Kidney glomerular epithelial cell (primary cell): ENCODE data around the gene RBMX2.
"Not testable (repeated sequence)": the region's sequence is repeated elsewhere in the genome, so short reads cannot be mapped to it uniquely, and the experiment has no call there.

Experiments used
- DNase-seq: peaks from one replicate; lab custom pipeline; 2025; lab: John Stamatoyannopoulos, UW

The RBMX2 gene, protein sequence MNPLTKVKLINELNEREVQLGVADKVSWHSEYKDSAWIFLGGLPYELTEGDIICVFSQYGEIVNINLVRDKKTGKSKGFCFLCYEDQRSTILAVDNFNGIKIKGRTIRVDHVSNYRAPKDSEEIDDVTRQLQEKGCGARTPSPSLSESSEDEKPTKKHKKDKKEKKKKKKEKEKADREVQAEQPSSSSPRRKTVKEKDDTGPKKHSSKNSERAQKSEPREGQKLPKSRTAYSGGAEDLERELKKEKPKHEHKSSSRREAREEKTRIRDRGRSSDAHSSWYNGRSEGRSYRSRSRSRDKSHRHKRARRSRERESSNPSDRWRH

GRCh38 chrX:130401415-130402207, at the start of gene RBMX2:
TSS of gene RBMX2 (plus strand) at chrX:130401987. CDS start at chrX:130402033, 46 bp downstream.
- peak; percentile 40 for DNase-seq

- not testable (repeated sequence) for DNase-seq
These were observed 49.7 kb upstream of the RBMX2 start for GRCh38 chrX:130352050-130352449.

DNA sequence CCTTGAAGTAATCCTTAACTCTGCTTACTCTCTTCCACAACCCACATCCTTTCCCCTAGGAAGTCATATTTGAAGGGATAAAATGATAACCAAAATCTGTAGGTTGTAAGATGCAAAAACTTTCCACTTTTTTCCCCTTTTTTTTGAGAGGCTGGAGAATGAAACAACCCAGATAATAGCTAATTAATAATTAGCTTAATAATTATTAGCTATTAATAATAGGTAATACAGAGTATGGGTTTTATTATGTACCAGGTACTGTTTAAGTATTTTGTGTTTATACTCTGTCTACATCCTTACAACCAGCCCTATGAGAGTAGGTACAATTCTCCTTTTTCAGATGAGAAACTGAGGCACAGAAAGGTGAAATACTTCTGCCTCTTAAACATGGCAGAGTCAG, 25.7 kb upstream of the RBMX2 start:
- DNase-seq, result no peak

GRCh38 chrX:130378024-130378669, 23.6 kb upstream of the RBMX2 start:
- no peak for DNase-seq

DNA sequence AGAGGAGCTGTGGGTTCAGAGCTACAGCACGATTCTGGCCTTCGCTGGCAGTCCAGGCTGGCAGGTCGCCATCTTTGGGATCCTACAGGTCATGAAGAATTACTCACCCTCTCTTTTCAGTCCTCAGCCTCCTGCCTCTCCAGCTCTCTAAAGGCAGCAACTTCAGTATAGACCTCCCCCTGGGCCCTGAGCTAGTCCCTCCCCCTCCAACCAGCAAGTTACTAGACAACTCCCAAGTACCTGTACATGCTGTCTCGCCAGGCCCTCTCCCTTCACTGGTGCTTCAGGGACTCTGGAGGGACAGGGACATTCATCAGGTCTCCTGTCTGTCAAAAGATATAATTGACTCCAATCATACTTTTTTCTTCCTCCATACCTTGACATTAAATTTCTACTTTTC, 16.3 kb upstream of the RBMX2 start, which contains the start of gene GPR119:
Gene GPR119 (minus strand): TSS at position 155 of the 400 bp plus-strand sequence. CDS start 227 bp downstream, outside the sequence.
- DNase-seq, result no peak

DNA sequence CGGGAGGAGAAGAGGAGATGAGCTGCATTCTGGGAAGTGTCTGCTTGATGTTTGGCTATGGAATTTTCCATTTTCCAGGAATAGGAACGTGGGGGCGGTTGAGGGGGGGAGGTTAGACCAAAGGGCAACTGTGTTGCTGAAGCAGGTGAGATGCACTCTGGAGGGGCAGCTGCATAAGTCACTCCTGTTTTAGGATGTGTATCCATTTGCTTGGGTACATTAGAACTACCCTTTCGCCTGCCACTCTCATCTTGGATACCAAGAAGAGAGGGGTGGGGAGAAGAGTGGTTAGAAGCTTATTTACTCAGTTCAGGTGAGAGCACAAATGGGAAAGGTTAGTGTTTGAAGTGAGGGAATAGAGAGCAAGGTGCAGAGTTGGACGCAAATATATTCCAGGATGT, 15.4 kb upstream of the RBMX2 start:
- DNase-seq, result no peak

DNA sequence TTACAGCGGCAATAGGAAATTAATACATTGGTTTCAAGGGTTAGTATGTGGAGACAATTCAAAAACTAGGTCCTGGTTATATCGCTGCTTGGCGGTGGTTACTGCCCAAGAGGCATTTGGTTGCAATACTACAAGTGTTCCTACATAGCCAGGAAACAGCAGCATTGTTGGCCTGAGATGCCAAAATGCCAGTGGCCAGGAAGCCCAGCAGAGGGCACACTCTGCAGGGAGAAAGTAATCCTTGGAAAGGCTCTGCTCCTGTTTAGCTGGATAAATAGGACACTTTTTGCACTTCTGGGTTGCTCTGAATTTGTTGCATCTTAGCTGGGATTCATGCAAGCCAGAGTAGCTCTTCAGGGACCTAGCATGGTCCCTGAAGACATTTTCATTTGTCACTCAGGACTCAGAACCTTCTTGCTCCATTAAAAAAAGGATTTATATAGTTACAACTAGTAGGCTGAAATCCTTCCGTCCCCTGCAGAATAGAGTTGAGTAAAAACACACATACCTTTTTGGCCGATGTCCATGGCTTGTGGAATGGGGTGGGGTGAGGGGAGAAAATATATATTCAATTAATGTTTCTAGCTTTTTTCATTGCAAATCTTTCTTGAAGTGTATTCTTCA, 8.2 kb upstream of the RBMX2 start:
- peak; percentile 16 for DNase-seq

- no peak for DNase-seq
These were observed 6.4 kb upstream of the RBMX2 start for GRCh38 chrX:130395341-130395740.

GRCh38 chrX:130402208-130402684, 459 bp downstream of the RBMX2 start:
- no peak for DNase-seq

DNA sequence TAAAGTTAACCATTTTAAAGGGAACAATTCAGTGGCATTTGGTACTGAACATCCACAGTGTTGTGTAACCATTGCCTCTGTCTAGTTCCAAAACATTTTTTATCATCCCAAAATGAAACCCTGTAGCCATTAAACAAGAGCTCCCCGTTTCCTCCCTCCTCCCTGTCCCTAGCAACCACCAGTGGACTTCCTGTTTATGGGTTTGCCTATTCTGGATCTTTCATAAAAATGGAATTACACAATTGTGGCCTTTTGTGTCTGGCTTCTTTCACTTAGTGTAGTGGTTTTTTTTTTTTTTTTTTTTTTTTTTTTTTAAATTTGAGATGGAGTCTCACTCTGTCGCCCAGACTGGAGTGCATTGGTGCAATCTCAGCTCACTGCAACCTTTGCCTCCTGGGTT, 11.6 kb downstream of the RBMX2 start:
- no peak for DNase-seq

DNA sequence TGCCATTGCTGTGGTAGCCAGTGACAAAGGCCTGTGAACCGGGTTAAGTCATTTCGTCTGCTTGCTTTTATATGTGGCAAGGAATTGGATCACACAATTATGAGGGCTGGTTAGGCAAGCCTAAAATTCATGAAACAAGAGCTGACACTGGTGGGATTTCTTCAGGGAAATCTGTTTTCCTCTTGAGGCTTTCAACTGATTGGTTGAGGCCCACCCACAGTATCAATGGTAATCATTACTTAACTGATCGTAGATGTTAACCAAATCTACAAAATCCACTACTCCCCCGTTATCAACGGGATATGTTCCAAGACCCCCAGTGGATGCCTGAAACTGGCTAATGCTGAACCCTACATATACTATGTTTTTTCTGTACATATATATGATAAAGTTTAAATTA, 13.0 kb downstream of the RBMX2 start:
- DNase-seq, result no peak

- DNase-seq, result no peak
These were observed 13.4 kb downstream of the RBMX2 start for GRCh38 chrX:130415201-130415600.

DNA sequence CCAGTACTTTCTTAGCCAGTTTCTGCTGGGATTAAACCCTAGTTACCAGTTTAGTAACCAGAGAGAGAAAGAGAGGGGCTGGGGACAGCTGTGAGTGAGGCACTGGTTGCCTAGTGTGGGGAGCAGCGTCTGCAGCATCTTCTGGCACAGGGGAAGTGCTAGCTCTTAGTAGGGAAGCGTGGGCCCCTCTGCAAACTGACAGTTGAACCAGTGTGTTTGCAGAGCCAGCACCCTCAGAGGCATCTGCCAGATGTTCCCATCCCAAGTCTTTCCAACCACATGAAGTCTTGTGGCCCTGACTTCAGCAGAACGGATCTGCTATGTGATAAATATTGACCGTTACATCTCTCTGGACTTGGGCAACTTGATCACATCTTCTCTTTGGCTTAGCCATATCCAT, 15.0 kb downstream of the RBMX2 start:
- DNase-seq, result no peak

GRCh38 chrX:130418066-130418465, 16.3 kb downstream of the RBMX2 start:
- no peak for DNase-seq

DNA sequence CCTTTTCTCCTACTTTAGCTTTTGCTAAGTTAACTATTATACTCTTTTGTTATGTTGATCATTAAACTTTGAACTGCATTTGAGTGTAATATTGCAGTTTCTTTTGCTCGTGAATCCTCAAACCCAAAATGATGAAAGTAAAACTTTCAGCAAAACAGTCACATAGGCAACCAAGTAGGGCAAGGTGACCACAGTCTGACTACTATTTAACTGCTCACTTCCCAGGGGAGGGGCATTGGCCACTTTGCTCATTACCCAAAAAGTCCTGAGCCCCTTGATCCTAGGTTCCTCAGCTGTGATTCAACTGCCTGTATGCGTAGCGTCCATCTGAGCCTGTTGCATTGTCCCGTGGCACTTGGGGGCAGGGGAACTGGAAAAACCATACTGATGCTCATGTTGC, 17.0 kb downstream of the RBMX2 start:
- DNase-seq, result no peak

GRCh38 chrX:130419263-130419662, 17.5 kb downstream of the RBMX2 start:
- no peak for DNase-seq

DNA sequence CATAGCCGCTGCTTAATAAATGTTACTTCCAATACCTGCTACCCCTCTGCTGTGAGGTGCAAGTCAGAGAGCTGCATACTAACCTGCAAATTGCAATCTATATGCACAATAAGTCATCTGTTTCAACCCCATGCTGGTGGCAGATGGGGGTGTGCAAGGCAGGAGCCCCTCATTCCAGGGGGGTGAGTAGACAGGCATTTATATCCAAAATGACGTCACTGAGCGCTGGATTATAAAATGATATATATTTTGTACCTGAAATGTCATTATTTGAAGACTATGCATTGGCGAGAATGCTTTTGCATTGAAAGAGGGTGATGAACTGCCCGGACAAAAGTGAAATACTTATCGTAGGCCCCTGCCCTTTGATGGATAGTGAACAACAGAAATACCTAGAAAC, 24.7 kb downstream of the RBMX2 start:
- DNase-seq, result no peak

- not testable (repeated sequence) for DNase-seq
These were observed 27.4 kb downstream of the RBMX2 start for GRCh38 chrX:130429236-130429635.

- DNase-seq, result no peak
These were observed 34.1 kb downstream of the RBMX2 start for GRCh38 chrX:130435937-130436336.

DNA sequence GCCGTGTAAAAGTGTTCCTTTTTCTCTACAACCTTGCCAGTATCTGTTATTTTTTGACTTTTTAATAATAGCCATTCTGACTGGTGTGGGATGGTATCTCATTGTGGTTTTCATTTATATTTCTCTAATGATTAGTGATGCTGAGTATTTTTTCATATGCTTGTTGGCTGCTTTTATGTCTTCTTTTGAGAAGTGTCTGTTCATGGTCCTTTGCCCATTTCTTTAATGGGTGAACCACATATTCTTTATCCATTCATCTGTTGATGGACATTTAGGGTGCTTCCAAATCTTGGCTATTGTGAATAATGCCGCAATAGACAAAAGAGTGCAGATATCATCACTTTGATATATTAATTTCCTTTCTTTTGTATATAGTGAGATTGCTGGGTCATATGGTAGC, 36.2 kb downstream of the RBMX2 start:
- not testable (repeated sequence) for DNase-seq

GRCh38 chrX:130443875-130444274, 42.1 kb downstream of the RBMX2 start:
- DNase-seq, result no peak
